CD14-positive monocyte (primary cell): ENCODE data around the gene SPRR1B. TPM values are rescaled to one million over a fixed set of nuclear protein-coding genes. Genes with fewer than 3 reads are reported as not detected.

Source experiments
- DNase-seq, 3 donors: peaks; one replicate each; pipeline ENCODE4 v3.0.0-alpha.2; 2011 to 2022
- H2AFZ ChIP-seq: 2 replicates; pipeline ENCODE4 v1.6.0; 2012; ENCODE audit warnings: mild to moderate bottlenecking, low read depth, low read length, inconsistent platforms; ENCODE audit not compliant: insufficient read depth, poor library complexity, severe bottlenecking
- H3K27ac ChIP-seq, 2 donors: 1 replicate in 1 of 2; 2 replicates in 1 of 2; pipeline ENCODE4 v1.5.1; 2012 to 2013; ENCODE audit warnings: low read length in 2 of 2, control low read depth in 1 of 2, inconsistent platforms in 1 of 2, low read depth in 1 of 2, mild to moderate bottlenecking in 1 of 2
- H3K27me3 ChIP-seq, 2 donors: one replicate each; pipeline versions ENCODE4 v1.6.0 to v1.6.1; 2011 to 2013; ENCODE audit warnings: low read length in 2 of 2; ENCODE audit not compliant: control insufficient read depth in 2 of 2, insufficient read depth in 2 of 2
- H3K36me3 ChIP-seq, 2 donors: replicated peaks in 1 of 2; 1 replicate in 1 of 2; 2 replicates in 1 of 2; pipeline versions ENCODE4 v1.5.1 to v1.6.1; 2012 to 2013; ENCODE audit warnings: low read length in 2 of 2, control low read depth in 1 of 2, inconsistent platforms in 1 of 2, mild to moderate bottlenecking in 1 of 2; ENCODE audit not compliant: insufficient read depth in 2 of 2, control insufficient read depth in 1 of 2
- H3K4me1 ChIP-seq, 2 donors: 1 replicate in 1 of 2; 2 replicates in 1 of 2; pipeline versions ENCODE4 v1.5.1 to v1.6.1; 2012 to 2013; ENCODE audit warnings: low read length in 2 of 2, control low read depth in 1 of 2, inconsistent platforms in 1 of 2, mild to moderate bottlenecking in 1 of 2, moderate library complexity in 1 of 2; ENCODE audit not compliant: insufficient read depth in 2 of 2, control insufficient read depth in 1 of 2
- H3K4me2 ChIP-seq: replicated peaks from 2 replicates; pipeline ENCODE3; 2012; ENCODE audit warnings: low read length, moderate library complexity, mild to moderate bottlenecking; ENCODE audit not compliant: poor library complexity, severe bottlenecking; ENCODE audit errors: extremely low read depth
- H3K4me3 ChIP-seq, 3 experiments: fragments of 200-600 bp in 1 of 3; sonication (generic) in 1 of 3; replicated peaks in 1 of 3; 1 replicate in 2 of 3; 2 replicates in 1 of 3; pipeline ENCODE4 v1.5.1; 2011 to 2013; ENCODE audit warnings: low read length in 3 of 3, mild to moderate bottlenecking in 3 of 3, control low read depth in 2 of 3, low read depth in 2 of 3, inconsistent platforms in 1 of 3, moderate library complexity in 1 of 3
- H3K79me2 ChIP-seq: 2 replicates; pipeline ENCODE4 v1.6.0; 2012; ENCODE audit warnings: mild to moderate bottlenecking, control low read depth, inconsistent platforms, low read length, moderate library complexity; ENCODE audit not compliant: insufficient read depth
- H3K9ac ChIP-seq: 2 replicates; pipeline ENCODE4 v1.6.0; 2017; ENCODE audit warnings: low read length, mild to moderate bottlenecking; ENCODE audit not compliant: insufficient read depth, poor library complexity, severe bottlenecking
- H3K9me3 ChIP-seq, 2 donors: replicated peaks in 1 of 2; 1 replicate in 1 of 2; 2 replicates in 1 of 2; pipeline versions ENCODE4 v1.5.1 to v1.6.1; 2012 to 2013; ENCODE audit warnings: low read length in 2 of 2, control low read depth in 1 of 2; ENCODE audit not compliant: control insufficient read depth in 1 of 2, insufficient read depth in 1 of 2
- H4K20me1 ChIP-seq: 2 replicates; pipeline ENCODE4 v1.6.0; 2012; ENCODE audit warnings: mild to moderate bottlenecking, low read length, control low read depth, moderate library complexity; ENCODE audit not compliant: insufficient read depth
- H3K27ac Mint-ChIP-seq, 7 donors: one replicate each; pipeline ENCODE4 v1.8.0; 2020; ENCODE audit warnings: mild to moderate bottlenecking in 7 of 7, mixed read lengths in 7 of 7, moderate library complexity in 6 of 7, inconsistent platforms in 2 of 7
- H3K27me3 Mint-ChIP-seq, 3 donors: one replicate each; pipeline ENCODE4 v1.8.0; 2021 to 2022; ENCODE audit warnings: low read depth in 3 of 3, mild to moderate bottlenecking in 3 of 3, mixed read lengths in 3 of 3, moderate library complexity in 3 of 3, inconsistent platforms in 1 of 3
- H3K36me3 Mint-ChIP-seq, 2 donors: one replicate each; pipeline ENCODE4 v1.8.0; 2020; ENCODE audit warnings: mixed read lengths in 2 of 2, inconsistent platforms in 1 of 2, mild to moderate bottlenecking in 1 of 2
- H3K4me1 Mint-ChIP-seq: one replicate; pipeline ENCODE4 v1.8.0; 2020; ENCODE audit warnings: mild to moderate bottlenecking, mixed read lengths
- H3K4me3 Mint-ChIP-seq, 2 donors: one replicate each; pipeline ENCODE4 v1.8.0; 2020; ENCODE audit warnings: mild to moderate bottlenecking in 2 of 2, mixed read lengths in 2 of 2, moderate library complexity in 1 of 2
- H3K9me3 Mint-ChIP-seq, 7 donors: one replicate each; pipeline ENCODE4 v1.8.0; 2020 to 2022; ENCODE audit warnings: mixed read lengths in 7 of 7, mild to moderate bottlenecking in 6 of 7, moderate library complexity in 6 of 7, inconsistent platforms in 2 of 7
- WGBS: methylation state at CpG from one replicate; pipeline ENCODE4 v1.1.5; 2013; ENCODE audit warnings: missing lambda C conversion rate; ENCODE audit not compliant: insufficient coverage; 5-methylcytosine and 5-hydroxymethylcytosine counted together
- intact Hi-C, 2 donors: fragments of 100-400 bp; cut with micrococcal nuclease; formaldehyde crosslinking; loops; one replicate each; pipeline versions ENCODE4 v1.15.0 to v1.15.1; 2023
- polyA plus RNA-seq, 3 donors: library from polyadenylated mRNA; depleted of rRNA in 1 of 3; unstranded in 2 of 3; stranded (reverse) in 1 of 3; fragments of 300-500 nt in 2 of 3; fragments of >200 nt in 1 of 3; fragmentation: Illumina TruSeq in 2 of 3; gene quantifications; 1 replicate in 2 of 3; 2 replicates in 1 of 3; pipeline ENCODE4 v1.2.3, GENCODE V29; 2012 to 2021
- TF ChIP-seq, protein P1 (sequence below): fragments of 200-600 bp; IDR thresholded peaks from one replicate; pipeline ENCODE4 v1.8.0; 2022; ENCODE audit warnings: antibody characterized with exemption, mild to moderate bottlenecking

Gene SPRR1B
- polyA plus RNA-seq, 3 donors = not detected

DNA sequence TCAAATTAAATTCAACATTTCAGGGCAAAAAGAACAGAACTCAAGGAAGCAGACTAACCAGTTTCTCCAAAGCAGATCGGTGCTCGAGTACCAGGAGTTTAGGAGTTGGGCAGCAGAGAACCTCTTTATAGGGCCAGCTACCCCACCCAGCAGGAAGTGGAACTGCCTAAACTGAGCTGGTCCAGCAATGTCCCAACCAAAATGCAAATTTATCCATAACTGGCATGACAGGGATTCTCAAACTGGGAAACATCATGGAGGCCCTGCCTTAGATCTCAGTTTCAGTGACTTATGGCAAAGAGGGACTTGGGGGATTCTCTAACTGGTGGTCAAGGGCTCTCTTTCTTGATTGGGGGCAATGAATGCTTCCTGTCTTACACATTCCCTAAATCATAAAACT lies 40.5 kb downstream of the SPRR1B start, which contains the start of gene SPRR2B:
SPRR2B (minus strand) TSS at position 101 of the 400 bp plus-strand sequence. CDS start 772 bp downstream, outside the sequence.
- Mint-ChIP-seq H3K27ac (no peak within 1 kb of the TSS), H3K36me3 (no peaks in the 10 kb centered on the region), H3K9me3 (no peaks in the 10 kb centered on the region), H3K4me3 (no peak within 1 kb of the TSS), H3K27me3 (peaks cover 3 to 7% (median 7%) of the 10 kb centered on the region in 3 donors), H3K4me1 (no peaks in the 10 kb centered on the region)
- Histone ChIP-seq H4K20me1 (no peaks in the 10 kb centered on the region), H3K4me1 (no peaks in the 10 kb centered on the region), H3K9me3 (no peaks in the 10 kb centered on the region), H3K27me3 (no peaks in the 10 kb centered on the region), H3K4me2 (no peak within 1 kb of the TSS), H3K9ac (no peak within 1 kb of the TSS), H3K4me3 (no peak within 1 kb of the TSS), H3K79me2 (no peaks in the 10 kb centered on the region), H3K36me3 (no peaks in the 10 kb centered on the region), H3K27ac (no peak within 1 kb of the TSS), H2AFZ (no peak within 1 kb of the TSS)
- TF ChIP-seq, protein P1, sequence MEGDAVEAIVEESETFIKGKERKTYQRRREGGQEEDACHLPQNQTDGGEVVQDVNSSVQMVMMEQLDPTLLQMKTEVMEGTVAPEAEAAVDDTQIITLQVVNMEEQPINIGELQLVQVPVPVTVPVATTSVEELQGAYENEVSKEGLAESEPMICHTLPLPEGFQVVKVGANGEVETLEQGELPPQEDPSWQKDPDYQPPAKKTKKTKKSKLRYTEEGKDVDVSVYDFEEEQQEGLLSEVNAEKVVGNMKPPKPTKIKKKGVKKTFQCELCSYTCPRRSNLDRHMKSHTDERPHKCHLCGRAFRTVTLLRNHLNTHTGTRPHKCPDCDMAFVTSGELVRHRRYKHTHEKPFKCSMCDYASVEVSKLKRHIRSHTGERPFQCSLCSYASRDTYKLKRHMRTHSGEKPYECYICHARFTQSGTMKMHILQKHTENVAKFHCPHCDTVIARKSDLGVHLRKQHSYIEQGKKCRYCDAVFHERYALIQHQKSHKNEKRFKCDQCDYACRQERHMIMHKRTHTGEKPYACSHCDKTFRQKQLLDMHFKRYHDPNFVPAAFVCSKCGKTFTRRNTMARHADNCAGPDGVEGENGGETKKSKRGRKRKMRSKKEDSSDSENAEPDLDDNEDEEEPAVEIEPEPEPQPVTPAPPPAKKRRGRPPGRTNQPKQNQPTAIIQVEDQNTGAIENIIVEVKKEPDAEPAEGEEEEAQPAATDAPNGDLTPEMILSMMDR = no peak
- intact Hi-C loops = no loop called here
- 100% methylated on average over 2 of the region's 2 CpGs for WGBS
- no peak for DNase-seq

DNA sequence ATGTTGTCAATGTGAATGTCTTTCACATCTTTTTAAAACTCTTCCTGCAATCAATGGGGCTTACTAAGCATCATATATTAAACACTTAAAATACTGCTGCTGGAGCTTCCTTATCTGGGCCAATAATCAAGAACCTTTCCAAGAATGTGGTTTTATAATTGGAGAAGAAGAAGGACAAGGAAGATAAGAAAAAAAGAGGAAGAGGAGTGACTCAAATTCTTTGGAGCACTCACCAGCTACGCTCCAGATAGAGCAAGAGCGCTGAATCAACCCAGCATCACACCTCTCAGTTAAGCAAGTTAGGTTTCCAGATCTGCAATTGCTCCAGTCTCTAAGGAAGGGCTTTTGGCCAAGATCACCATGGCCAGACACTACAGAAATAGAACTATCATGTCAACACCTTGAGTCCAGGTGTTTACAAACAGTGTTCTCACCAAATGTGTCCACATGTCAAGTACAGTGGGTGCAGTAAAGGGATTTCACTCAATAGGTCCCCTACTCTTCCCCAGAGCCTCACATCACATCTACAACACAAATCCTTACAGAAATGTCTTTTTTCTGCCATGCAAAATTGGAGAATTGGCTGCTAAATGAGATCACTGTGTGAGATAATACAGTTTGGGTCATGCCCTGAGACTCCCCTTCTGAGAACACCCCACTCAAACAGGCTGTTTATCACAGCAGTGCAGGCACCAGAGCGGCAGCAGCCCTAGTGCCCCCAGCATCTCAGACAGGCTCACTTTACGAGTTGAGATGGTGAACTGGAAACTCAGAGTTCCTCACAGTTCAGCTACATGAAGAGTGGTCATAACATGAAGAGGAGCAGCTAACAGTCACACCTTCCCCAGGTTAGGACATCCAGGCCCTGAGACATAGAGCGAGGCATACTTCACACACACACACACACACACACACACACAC lies 42.1 kb downstream of the SPRR1B start:
- no peak overlapping the region for H2AFZ ChIP-seq

More for the DNA sequence above, 42.1 kb downstream of the SPRR1B start:
- Histone ChIP-seq H3K36me3 (no peaks in the 10 kb centered on the region), H3K4me1 (no peaks in the 10 kb centered on the region), H3K9me3 (no peaks in the 10 kb centered on the region), H4K20me1 (no peaks in the 10 kb centered on the region), H3K27ac (no peak overlapping the region), H3K4me2 (no peak overlapping the region), H3K79me2 (no peaks in the 10 kb centered on the region), H3K4me3 (no peak overlapping the region), H3K27me3 (no peaks in the 10 kb centered on the region), H3K9ac (no peak overlapping the region)
- Mint-ChIP-seq H3K9me3 (no peaks in the 10 kb centered on the region), H3K27me3 (peaks cover under 1 to 7% (median 3%) of the 10 kb centered on the region in 3 donors), H3K4me1 (no peaks in the 10 kb centered on the region), H3K36me3 (no peaks in the 10 kb centered on the region), H3K4me3 (no peak overlapping the region), H3K27ac (peak overlapping the region in 1 of 7 donors; percentile 43)
- DNase-seq = no peak
- intact Hi-C loops = no loop called here
- no CpG with 5 or more reads among the region's 5 CpGs for WGBS
- TF ChIP-seq, protein P1 = no peak
